GM23338 (cell line): Measurements from ENCODE around the gene PRPF19. TPM values are rescaled to one million over a fixed set of nuclear protein-coding genes. Genes with fewer than 3 reads are reported as not detected.

ENCODE experiments used
- ATAC-seq: fragments of 200-7000 bp; cut with Tn5 transposase; 3 replicates; pipeline ENCODE4 v1.9.1; 2020
- DNase-seq: peaks from one replicate; pipeline ENCODE4 v3.0.0-alpha.2; 2015; ENCODE audit warnings: low spot score
- H2AFZ ChIP-seq: fragments of 200-600 bp; sonication (generic); 2 replicates; pipeline ENCODE4 v1.8.0; 2016; ENCODE audit warnings: antibody characterized with exemption, mild to moderate bottlenecking, moderate library complexity
- H3F3A ChIP-seq: fragments of 200-600 bp; sonication (generic); replicated peaks from 2 replicates; pipeline ENCODE4 v1.8.0; 2017; ENCODE audit warnings: antibody characterized with exemption, mixed run types, low read depth
- H3K27ac ChIP-seq: fragments of 200-600 bp; sonication (generic); 2 replicates; pipeline ENCODE4 v1.6.1; 2016; ENCODE audit warnings: low read depth
- H3K27me3 ChIP-seq: fragments of 200-600 bp; sonication (generic); 2 replicates; pipeline ENCODE4 v1.8.0; 2016; ENCODE audit warnings: mild to moderate bottlenecking, mixed run types, moderate library complexity; ENCODE audit not compliant: insufficient read depth
- H3K36me3 ChIP-seq: fragments of 200-600 bp; sonication (generic); 2 replicates; pipeline ENCODE4 v1.8.0; 2016; ENCODE audit warnings: mild to moderate bottlenecking; ENCODE audit not compliant: insufficient read depth
- H3K4me1 ChIP-seq: fragments of 200-600 bp; sonication (generic); 2 replicates; pipeline ENCODE4 v1.8.0; 2016; ENCODE audit warnings: mild to moderate bottlenecking, moderate library complexity; ENCODE audit not compliant: insufficient read depth
- H3K4me2 ChIP-seq: fragments of 200-600 bp; sonication (generic); 2 replicates; pipeline ENCODE4 v1.7.1; 2017; ENCODE audit warnings: mixed run types
- H3K4me3 ChIP-seq: fragments of 200-600 bp; sonication (generic); 2 replicates; pipeline ENCODE4 v1.6.1; 2016; ENCODE audit warnings: mixed run types
- H3K79me2 ChIP-seq: fragments of 200-600 bp; sonication (generic); replicated peaks from 2 replicates; pipeline ENCODE4 v1.8.0; 2017; ENCODE audit warnings: mild to moderate bottlenecking; ENCODE audit not compliant: insufficient read depth
- H3K9me2 ChIP-seq: fragments of 200-600 bp; sonication (generic); 2 replicates; pipeline ENCODE4 v1.8.0; 2017; ENCODE audit not compliant: insufficient read depth
- H4K20me1 ChIP-seq: fragments of 200-600 bp; sonication (generic); replicated peaks from 2 replicates; pipeline ENCODE4 v1.8.0; 2017; ENCODE audit warnings: mild to moderate bottlenecking; ENCODE audit not compliant: insufficient read depth
- H3K27ac Mint-ChIP-seq: 2 replicates; pipeline ENCODE4 v1.8.0; 2020; ENCODE audit warnings: inconsistent platforms, mild to moderate bottlenecking, moderate library complexity, mixed read lengths
- H3K27me3 Mint-ChIP-seq: 3 replicates; pipeline ENCODE4 v1.8.0; 2022; ENCODE audit warnings: low read depth, mild to moderate bottlenecking, moderate library complexity, mixed read lengths, inconsistent platforms; ENCODE audit not compliant: insufficient read depth, poor library complexity
- H3K36me3 Mint-ChIP-seq: 3 replicates; pipeline ENCODE4 v1.8.0; 2021; ENCODE audit warnings: low read depth, mild to moderate bottlenecking, inconsistent platforms, moderate library complexity, mixed read lengths
- H3K4me1 Mint-ChIP-seq: 3 replicates; pipeline ENCODE4 v1.8.0; 2020; ENCODE audit warnings: mild to moderate bottlenecking, inconsistent platforms, mixed read lengths
- H3K4me3 Mint-ChIP-seq: 3 replicates; pipeline ENCODE4 v1.8.0; 2021; ENCODE audit warnings: moderate library complexity, mild to moderate bottlenecking, inconsistent platforms, mixed read lengths
- H3K9me3 Mint-ChIP-seq: 3 replicates; pipeline ENCODE4 v1.8.0; 2020; ENCODE audit warnings: moderate library complexity, mild to moderate bottlenecking, inconsistent platforms, mixed read lengths
- ETS1 ChIP-seq: IDR thresholded peaks from 2 replicates; pipeline ENCODE4 v1.6.1; 2016; ENCODE audit warnings: antibody characterized with exemption
- EZH2 ChIP-seq: fragments of 200-600 bp; sonication (generic); IDR thresholded peaks from one replicate; pipeline ENCODE4 v1.8.0; 2017; ENCODE audit warnings: antibody characterized with exemption, mild to moderate bottlenecking, low read depth; ENCODE audit not compliant: unreplicated experiment
- EZH2phosphoT487 ChIP-seq: fragments of 200-600 bp; sonication (generic); IDR thresholded peaks from one replicate; pipeline ENCODE4 v1.8.1; 2018; ENCODE audit warnings: antibody characterized with exemption; ENCODE audit not compliant: unreplicated experiment
- JUNB ChIP-seq: IDR thresholded peaks from one replicate; pipeline ENCODE4 v1.6.1; 2016; ENCODE audit warnings: antibody characterized with exemption; ENCODE audit not compliant: unreplicated experiment
- NANOG ChIP-seq: IDR thresholded peaks from 2 replicates; pipeline ENCODE4 v1.6.1; 2016; ENCODE audit warnings: antibody characterized with exemption, borderline replicate concordance
- REST ChIP-seq: IDR thresholded peaks from one replicate; pipeline ENCODE4 v1.6.1; 2018; ENCODE audit warnings: antibody characterized with exemption; ENCODE audit not compliant: unreplicated experiment
- STAT1 ChIP-seq: IDR thresholded peaks from one replicate; pipeline ENCODE4 v1.6.1; 2016; ENCODE audit warnings: antibody characterized with exemption; ENCODE audit not compliant: unreplicated experiment
- polyA plus RNA-seq: library from polyadenylated mRNA; unstranded; fragments of >200 nt; fragmentation: Nextera tagmentation; extraction: Ambion mirVana; gene quantifications from 2 replicates; pipeline ENCODE4 v1.2.1, GENCODE V29; 2016
- total RNA-seq: library from RNA; depleted of rRNA; stranded (reverse); fragments of >200 nt; shearing (Covaris generic); gene quantifications from 2 replicates; pipeline ENCODE4 v1.2.3, GENCODE V29; 2014
- TF ChIP-seq, protein P1 (sequence below): fragments of 250-450 bp; sonication (Bioruptor Pico); IDR thresholded peaks from 2 replicates; pipeline ENCODE4 v1.5.0; 2020; ENCODE audit warnings: mild to moderate bottlenecking, moderate library complexity
- TF ChIP-seq, protein P2 (sequence below), 2 experiments: fragments of 200-600 bp in 1 of 2; sonication (generic) in 1 of 2; conservative IDR thresholded peaks; 2 replicates each; pipeline versions ENCODE4 v1.5.1 to v1.6.1; 2016 to 2017; ENCODE audit warnings: antibody characterized with exemption in 2 of 2, low read depth in 2 of 2, mild to moderate bottlenecking in 2 of 2, moderate library complexity in 1 of 2

PRPF19 gene
- total and polyA plus RNA-seq, 2 experiments from 2014 or later: 153 to 161 TPM

DNA sequence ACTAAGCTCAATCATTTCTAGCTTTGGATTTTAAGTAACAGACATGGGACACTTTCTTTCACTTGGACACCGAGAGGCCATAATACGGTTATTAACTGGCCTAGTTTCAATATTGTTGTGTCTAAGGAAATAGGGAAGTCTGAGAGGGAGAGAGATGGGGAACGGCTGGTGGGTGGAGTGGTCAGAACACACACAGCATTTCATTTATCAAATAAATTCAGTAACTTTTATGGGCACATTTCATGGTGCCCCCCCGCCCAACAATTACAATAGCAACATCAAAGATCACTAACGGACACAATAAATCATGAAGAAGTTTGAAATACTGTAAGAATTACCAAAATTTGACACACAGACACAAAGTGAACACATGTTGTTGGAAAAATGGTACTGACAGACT is 10.7 kb downstream of the PRPF19 start:
- H3K27me3 Mint-ChIP-seq: peaks cover 5% of the 10 kb centered on the region
- no peak overlapping the region for H3K4me3 ChIP-seq
- no peaks in the 10 kb centered on the region for H3K9me2 ChIP-seq
- H3K27me3 ChIP-seq: no peaks in the 10 kb centered on the region
- TF ChIP-seq, protein P1, sequence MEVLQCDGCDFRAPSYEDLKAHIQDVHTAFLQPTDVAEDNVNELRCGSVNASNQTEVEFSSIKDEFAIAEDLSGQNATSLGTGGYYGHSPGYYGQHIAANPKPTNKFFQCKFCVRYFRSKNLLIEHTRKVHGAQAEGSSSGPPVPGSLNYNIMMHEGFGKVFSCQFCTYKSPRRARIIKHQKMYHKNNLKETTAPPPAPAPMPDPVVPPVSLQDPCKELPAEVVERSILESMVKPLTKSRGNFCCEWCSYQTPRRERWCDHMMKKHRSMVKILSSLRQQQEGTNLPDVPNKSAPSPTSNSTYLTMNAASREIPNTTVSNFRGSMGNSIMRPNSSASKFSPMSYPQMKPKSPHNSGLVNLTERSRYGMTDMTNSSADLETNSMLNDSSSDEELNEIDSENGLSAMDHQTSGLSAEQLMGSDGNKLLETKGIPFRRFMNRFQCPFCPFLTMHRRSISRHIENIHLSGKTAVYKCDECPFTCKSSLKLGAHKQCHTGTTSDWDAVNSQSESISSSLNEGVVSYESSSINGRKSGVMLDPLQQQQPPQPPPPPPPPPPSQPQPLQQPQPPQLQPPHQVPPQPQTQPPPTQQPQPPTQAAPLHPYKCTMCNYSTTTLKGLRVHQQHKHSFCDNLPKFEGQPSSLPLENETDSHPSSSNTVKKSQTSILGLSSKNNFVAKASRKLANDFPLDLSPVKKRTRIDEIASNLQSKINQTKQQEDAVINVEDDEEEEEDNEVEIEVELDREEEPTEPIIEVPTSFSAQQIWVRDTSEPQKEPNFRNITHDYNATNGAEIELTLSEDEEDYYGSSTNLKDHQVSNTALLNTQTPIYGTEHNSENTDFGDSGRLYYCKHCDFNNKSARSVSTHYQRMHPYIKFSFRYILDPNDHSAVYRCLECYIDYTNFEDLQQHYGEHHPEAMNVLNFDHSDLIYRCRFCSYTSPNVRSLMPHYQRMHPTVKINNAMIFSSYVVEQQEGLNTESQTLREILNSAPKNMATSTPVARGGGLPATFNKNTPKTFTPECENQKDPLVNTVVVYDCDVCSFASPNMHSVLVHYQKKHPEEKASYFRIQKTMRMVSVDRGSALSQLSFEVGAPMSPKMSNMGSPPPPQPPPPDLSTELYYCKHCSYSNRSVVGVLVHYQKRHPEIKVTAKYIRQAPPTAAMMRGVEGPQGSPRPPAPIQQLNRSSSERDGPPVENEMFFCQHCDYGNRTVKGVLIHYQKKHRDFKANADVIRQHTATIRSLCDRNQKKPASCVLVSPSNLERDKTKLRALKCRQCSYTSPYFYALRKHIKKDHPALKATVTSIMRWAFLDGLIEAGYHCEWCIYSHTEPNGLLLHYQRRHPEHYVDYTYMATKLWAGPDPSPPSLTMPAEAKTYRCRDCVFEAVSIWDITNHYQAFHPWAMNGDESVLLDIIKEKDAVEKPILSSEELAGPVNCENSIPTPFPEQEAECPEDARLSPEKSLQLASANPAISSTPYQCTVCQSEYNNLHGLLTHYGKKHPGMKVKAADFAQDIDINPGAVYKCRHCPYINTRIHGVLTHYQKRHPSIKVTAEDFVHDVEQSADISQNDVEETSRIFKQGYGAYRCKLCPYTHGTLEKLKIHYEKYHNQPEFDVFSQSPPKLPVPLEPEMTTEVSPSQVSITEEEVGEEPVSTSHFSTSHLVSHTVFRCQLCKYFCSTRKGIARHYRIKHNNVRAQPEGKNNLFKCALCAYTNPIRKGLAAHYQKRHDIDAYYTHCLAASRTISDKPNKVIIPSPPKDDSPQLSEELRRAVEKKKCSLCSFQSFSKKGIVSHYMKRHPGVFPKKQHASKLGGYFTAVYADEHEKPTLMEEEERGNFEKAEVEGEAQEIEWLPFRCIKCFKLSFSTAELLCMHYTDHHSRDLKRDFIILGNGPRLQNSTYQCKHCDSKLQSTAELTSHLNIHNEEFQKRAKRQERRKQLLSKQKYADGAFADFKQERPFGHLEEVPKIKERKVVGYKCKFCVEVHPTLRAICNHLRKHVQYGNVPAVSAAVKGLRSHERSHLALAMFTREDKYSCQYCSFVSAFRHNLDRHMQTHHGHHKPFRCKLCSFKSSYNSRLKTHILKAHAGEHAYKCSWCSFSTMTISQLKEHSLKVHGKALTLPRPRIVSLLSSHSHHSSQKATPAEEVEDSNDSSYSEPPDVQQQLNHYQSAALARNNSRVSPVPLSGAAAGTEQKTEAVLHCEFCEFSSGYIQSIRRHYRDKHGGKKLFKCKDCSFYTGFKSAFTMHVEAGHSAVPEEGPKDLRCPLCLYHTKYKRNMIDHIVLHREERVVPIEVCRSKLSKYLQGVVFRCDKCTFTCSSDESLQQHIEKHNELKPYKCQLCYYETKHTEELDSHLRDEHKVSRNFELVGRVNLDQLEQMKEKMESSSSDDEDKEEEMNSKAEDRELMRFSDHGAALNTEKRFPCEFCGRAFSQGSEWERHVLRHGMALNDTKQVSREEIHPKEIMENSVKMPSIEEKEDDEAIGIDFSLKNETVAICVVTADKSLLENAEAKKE (CRISPR knock-in tag): no peak
- no peak for TF ChIP-seq ETS1
- no peaks in the 10 kb centered on the region for H3K4me1 ChIP-seq
- H4K20me1 ChIP-seq: peaks cover 16% of the 10 kb centered on the region
- DNase-seq (no peak), ATAC-seq (no peak)
- no peak overlapping the region for H3K27ac Mint-ChIP-seq
- no peak overlapping the region for H3K27ac ChIP-seq
- peaks cover 52% of the 10 kb centered on the region for H3K36me3 ChIP-seq
- no peaks in the 10 kb centered on the region for H3K79me2 ChIP-seq
- H3K9me3 Mint-ChIP-seq: no peaks in the 10 kb centered on the region
- H3K36me3 Mint-ChIP-seq: peaks cover 75% of the 10 kb centered on the region
- H3K4me1 Mint-ChIP-seq: no peaks in the 10 kb centered on the region
- no peak overlapping the region for H2AFZ ChIP-seq
- no peak overlapping the region for H3K4me3 Mint-ChIP-seq
- H3F3A ChIP-seq: no peaks in the 10 kb centered on the region
- H3K4me2 ChIP-seq: no peak overlapping the region

DNA sequence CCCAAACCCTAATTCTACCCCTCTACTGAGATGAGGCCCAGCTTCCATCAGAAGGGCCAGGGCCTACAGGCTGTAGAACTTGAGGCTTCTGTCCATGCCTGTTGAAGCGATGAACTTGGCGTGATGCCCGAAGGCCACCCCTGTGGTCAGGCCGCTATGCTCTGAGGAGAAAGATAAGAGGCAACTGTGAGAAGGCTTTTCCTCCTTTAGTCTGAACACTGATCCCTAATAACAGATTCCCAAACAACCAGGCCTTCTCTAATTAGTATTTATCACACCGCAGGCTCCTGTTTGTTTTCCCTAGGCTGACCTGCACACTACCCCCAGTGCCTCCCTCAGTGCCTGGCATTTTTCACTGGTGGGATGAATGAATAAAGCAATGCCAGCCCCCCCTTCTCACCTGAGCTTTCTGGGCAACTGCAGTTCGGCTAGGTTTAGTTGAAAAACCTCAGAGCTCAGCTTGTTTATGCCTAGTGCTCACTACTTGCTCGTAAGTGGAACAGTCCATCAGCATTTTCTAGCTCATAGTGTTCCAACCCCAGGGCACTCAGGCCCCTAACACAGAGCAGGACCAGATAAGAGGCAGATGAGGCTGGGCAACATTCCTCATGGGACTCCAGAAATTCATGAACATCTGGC is 15.2 kb downstream of the PRPF19 start:
- H3K27ac ChIP-seq: no peak overlapping the region
- no peak overlapping the region for H3K4me3 ChIP-seq
- H3F3A ChIP-seq: no peaks in the 10 kb centered on the region
- Mint-ChIP-seq H3K27me3 (peaks cover 8% of the 10 kb centered on the region), H3K4me1 (no peaks in the 10 kb centered on the region), H3K27ac (no peak overlapping the region), H3K4me3 (no peak overlapping the region), H3K36me3 (peaks cover 41% of the 10 kb centered on the region), H3K9me3 (no peaks in the 10 kb centered on the region)
- peaks cover 24% of the 10 kb centered on the region for H3K36me3 ChIP-seq
- no peaks in the 10 kb centered on the region for H3K4me1 ChIP-seq
- H3K27me3 ChIP-seq: no peaks in the 10 kb centered on the region
- peaks cover 2% of the 10 kb centered on the region; the same call in 1 of the 2 replicates for H4K20me1 ChIP-seq
- H2AFZ ChIP-seq: no peak overlapping the region
- ATAC-seq (no peak), DNase-seq (no peak)
- no peak overlapping the region for H3K4me2 ChIP-seq
- no peaks in the 10 kb centered on the region for H3K9me2 ChIP-seq
- H3K79me2 ChIP-seq: no peaks in the 10 kb centered on the region
- TF ChIP-seq NANOG (no peak), EZH2 (no peak), EZH2phosphoT487 (no peak), REST (no peak), STAT1 (no peak), JUNB (no peak)
- TF ChIP-seq, protein P2, sequence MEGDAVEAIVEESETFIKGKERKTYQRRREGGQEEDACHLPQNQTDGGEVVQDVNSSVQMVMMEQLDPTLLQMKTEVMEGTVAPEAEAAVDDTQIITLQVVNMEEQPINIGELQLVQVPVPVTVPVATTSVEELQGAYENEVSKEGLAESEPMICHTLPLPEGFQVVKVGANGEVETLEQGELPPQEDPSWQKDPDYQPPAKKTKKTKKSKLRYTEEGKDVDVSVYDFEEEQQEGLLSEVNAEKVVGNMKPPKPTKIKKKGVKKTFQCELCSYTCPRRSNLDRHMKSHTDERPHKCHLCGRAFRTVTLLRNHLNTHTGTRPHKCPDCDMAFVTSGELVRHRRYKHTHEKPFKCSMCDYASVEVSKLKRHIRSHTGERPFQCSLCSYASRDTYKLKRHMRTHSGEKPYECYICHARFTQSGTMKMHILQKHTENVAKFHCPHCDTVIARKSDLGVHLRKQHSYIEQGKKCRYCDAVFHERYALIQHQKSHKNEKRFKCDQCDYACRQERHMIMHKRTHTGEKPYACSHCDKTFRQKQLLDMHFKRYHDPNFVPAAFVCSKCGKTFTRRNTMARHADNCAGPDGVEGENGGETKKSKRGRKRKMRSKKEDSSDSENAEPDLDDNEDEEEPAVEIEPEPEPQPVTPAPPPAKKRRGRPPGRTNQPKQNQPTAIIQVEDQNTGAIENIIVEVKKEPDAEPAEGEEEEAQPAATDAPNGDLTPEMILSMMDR (conservative IDR thresholded peaks at IDR 0.05; ENCODE audit: low read depth in 2 of 2): no peak
